HG03097 (cell line): ENCODE data around the gene CDH20.
A peak's percentile ranks its signal among the peaks of the same experiment; 100 is the strongest.
"Not testable (repeated sequence)": the region's sequence is repeated elsewhere in the genome, so short reads cannot be mapped to it uniquely, and the experiment has no call there.

Source experiments
- ATAC-seq: cut with Tn5 transposase; IDR thresholded peaks from one replicate; pipeline ENCODE4 v1.9.1; 2021; ENCODE audit not compliant: unreplicated experiment, low FRiP score

The CDH20 gene

DNA sequence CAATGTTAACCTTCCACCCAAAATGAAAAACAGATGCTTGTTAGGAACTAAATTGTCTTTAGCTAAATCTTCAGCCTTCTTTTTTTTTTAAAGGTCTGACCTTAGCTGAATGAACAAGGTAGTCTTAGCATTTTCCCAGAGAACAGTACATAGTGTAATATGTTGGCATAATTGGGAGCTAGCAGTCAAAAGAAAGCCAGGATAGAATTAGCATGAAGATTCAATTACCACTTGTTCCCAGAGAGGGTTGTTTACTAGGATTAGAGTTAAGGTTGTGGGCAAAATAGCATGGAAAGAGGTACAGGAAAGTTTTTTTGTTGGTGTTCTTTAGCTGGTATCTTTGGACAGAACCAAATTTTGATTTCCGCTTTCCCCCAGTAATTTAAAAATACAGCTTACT lies 6.9 kb downstream of the CDH20 start:
- no peak for ATAC-seq

DNA sequence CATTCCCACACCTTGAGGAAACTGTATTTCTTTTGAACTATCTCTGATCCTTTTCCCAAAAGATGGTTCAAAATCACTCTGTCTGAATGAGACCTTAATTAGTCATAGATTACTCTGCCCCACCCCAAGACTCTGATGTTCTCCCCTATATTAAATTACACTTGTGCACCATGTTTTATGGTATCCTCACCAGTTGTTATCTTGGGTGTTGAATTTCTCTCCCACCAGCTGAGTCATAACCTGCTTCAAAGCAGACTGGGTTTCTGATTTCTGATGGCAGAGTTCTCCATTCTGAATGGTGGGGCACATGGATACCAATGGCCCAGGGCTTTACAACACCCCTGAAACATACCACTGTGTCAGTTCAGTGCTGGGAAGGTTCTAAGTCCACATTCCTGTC lies 15.0 kb downstream of the CDH20 start:
- ATAC-seq = no peak

DNA sequence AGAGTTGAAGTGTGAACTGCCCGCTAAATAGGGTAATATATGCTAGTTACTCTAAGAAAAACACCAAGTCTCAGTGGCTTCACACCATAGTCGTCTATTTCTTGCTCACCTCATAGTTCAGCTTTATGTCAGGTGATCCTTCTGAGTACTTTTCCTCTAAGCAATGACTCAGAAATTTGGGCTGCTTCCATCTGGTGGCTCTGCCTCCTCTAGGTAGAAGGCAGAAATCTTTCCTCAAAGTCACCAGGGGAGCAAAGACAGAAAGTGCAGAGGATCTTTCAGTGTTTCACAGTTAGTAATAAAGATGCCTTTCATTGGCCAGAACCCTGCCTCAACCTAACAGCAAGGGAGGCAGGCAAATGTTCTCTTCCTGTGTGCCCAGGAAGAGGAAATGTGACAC lies 17.3 kb downstream of the CDH20 start:
- ATAC-seq = no peak

DNA sequence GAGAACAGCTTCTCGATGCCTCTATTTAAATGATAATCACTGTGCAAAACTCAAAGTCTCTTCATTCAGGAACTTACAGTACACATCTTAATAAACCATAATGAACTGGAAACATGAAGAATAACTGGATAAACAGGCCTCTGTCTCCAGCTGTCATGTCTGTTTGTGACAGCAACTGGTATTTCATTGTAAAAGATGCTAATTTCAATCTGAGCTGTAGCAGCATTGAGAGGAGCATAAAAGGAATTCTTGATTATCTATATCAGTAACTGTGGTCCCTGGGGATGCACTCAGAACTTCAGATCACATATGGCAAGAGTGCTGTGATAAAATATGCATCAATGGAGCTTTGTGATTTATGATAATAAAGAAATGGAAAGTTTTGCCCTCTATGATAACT lies 18.8 kb downstream of the CDH20 start:
- no peak for ATAC-seq

DNA sequence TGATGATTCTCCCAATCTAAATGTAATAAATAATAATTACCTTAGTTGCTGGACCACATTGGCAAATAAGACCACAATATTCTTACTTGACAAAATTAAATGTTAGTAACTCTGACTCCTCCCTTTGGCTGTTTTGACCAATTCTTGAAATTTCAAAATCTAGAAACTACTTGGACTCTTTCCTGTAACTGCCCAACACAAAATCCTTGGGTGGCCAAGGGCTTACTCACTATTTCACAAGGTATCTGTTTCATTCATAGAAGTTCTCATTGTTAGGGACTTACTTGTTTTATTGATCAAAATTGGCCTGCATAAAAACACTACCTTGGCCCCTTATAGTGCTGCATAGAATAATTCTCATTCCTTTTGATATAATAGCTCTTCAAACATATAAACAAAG lies 19.4 kb downstream of the CDH20 start:
- no peak for ATAC-seq

DNA sequence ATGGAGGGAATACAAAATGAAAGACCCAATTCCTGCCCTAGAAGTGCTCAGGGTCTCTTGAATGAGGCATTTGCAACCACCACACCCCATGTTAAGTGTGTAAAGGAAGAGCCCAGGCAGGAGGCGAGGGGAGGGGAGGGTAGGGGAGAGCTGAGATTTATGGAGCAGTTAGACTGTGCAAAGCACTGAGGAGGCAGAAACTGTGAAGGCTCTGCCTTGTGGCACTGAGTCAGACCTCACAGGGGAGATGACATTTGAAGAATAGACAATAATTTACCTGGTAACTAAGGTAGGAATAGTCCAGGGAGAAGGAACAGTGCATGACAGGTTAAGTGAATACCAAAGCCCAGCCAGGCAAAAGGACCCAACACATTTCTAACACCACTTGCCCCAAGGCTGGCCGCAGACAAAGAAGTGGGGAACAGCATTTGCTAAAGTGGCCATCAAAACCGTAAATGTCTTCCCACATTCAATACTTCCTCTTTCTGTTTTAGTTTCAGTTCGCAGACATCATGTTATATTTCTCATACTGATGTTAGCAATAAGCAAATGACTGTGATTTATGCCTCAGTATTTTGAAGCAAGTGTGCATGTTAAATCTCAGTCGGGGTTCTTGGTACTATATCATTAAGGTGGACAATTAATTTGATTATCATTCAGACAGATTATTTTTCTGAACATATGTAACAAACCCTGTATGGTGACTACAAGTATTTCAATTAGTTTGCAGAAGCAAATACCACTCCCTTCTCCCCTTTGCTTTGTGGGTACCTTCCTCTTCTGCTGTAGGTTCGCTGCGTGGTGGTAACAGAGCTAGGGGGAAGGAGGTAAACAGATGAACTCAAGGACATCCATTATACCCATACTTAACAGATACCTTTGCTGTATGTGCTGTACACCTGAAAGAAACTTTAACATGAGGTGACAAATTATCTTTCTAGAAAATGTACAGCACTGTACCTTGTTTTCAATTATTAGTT lies 27.5 kb downstream of the CDH20 start:
- ATAC-seq = peak; percentile 94

DNA sequence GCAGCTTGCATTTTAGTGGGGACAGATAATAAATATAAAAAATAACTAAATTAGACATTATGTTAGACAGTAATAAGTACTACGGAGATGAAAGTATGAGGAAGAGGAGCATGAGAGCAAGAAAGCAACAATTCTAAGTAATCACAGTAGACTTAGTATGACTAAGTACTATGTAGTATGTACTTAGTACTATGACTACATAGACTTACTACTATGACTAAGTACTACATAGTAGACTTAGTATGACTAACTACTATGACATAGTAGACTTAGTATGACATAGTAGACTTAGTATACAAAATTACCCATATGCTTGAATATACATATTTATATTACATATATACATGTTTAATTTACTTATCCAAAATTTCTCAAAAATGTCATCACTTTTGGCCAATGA lies 29.3 kb downstream of the CDH20 start:
- no peak for ATAC-seq

DNA sequence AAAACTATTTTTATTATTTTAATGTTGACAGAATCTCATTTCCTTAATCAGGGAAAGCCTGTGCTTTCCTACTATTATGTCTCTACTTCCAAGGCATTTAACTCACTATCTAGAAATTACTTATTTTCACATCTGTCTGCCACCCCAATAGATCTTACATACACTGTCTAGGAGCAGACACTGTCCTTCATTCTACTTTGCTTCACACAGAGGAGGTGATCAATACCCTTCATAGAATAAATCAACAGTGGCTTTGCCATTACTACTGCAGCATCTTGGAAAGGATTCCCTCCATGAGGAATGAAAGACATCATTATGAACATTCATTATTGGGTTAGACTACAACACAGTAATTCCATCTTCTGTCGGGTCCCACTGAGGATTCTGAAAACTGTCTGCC lies 31.7 kb downstream of the CDH20 start:
- no peak for ATAC-seq

DNA sequence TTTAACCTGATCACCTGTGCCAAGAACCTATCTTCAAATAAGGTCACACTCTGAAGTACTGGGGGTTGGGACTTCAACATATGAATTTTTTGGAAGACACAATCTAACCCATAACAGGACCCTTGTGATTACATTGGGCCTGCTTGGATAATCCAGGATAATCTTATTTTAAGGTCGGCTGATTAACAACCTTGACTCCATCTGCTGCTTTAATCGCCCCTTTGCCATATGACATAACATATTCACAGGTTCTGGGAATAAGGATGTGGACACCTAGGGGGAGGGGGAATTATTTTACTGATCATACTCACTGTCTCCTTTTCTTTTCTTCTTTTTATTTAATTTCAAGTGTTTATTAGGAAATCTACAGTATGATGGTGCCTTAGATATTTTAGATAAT lies 34.8 kb downstream of the CDH20 start:
- no peak for ATAC-seq

DNA sequence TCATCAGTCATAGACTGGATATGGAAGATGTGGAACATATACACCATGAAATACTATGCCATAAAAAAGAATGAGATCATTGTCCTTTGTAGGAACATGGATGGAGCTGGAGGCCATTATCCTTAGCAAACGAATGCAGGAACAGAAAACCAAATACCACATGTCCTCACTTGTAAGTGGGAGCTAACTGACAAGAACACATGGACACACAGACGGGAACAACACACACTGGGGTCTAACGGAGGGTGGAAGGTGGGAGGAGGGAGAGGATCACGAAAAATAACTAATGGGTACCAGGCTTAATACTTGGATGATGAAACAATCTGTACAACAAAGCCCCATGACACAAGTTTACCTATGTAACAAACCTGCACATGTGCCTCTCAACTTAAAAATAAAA lies 36.4 kb downstream of the CDH20 start:
- ATAC-seq = not testable (repeated sequence)

DNA sequence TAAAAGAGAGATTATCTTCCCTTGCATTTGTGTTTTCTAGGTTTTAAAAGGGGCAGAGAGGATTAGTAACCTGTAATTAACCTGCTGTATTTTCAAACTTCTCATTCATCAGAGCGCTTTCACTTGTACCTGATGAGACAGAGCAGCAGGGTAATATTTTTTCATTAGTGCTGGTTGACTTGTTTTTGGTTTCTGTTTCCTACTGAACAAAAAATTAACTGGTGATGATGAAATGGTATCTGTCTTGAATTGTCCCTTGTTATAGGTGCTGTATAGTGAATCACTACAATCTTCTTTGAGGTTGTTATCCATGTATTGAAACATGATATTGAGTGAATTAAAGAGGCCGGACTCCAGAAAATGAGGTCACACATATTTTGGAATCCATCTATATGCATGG lies 37.9 kb downstream of the CDH20 start:
- no peak for ATAC-seq

DNA sequence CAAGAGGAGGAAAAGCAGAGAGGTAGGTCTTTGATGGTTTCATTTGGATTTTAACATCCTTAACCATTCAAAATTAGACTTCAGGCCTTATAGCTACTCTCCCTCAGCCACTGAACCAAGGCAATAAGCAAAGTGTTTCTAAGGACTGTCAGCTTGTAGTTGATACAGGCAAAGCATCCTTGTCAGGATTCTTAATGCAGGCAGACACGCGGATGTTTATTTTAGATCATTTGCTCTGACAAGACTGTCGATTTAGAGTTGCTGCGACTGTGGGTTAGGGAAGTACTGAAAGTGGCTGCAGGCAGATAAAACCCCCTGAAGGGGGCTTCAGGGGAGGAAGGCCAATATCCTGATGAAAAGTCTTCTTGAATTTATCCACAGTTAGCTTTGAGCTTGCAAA lies 46.6 kb downstream of the CDH20 start:
- ATAC-seq = no peak

DNA sequence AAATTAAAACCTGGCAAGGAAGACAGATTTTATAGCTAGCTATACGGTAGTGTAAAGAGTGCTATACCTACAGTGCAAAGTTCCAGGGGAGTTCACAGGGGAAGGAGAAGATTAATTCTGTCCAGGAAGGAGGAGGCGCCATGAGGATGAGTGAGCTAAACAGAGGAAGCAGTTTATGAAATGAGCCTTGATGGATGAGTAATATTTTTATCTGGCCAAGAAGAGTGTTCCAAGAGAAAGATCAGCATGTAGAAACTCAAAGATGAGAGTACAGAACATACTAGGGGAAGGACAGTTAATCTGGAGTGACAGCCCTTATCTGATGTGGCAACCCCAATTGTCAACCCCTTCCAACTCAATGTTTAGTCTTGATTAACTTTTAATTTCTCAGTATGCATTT lies 54.8 kb downstream of the CDH20 start:
- ATAC-seq = no peak

DNA sequence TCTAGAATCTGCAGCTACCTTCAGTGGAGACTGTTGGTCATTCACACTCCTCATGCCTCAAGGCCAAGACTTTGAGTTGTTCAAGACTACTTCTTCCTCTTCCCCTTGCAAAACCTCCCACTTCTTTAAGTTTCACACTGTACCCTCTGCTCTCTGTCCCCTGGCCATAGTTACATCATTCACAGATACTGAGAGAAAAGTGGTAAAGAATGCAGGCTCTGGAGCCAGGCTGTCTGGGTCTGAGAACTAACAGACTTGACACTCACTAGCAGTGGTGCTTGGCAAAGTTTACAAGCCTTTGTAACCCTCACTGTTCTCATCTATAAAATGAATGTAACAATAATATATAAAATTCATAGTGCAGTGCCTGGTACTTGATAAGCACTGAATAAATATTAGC lies 61.8 kb downstream of the CDH20 start:
- ATAC-seq = no peak

DNA sequence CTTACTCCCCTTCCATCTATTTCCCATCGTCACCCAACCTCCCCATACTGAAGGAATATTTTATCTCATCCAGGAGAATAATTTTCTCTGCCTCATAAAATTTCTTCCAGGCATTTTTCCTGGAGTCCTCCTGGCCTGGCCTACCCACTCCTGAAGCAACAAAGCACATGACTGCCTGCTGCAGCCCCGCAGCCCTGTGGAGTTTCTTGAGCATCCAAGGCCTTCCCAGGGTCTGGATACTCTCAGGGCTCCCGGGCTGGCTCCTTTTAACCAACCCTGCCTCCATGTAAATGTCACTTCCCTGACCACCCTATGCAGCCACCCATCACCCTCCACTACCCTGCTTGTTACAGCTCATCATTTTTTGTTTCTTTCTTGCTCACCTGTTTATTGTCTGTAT lies 64.0 kb downstream of the CDH20 start:
- ATAC-seq = no peak

DNA sequence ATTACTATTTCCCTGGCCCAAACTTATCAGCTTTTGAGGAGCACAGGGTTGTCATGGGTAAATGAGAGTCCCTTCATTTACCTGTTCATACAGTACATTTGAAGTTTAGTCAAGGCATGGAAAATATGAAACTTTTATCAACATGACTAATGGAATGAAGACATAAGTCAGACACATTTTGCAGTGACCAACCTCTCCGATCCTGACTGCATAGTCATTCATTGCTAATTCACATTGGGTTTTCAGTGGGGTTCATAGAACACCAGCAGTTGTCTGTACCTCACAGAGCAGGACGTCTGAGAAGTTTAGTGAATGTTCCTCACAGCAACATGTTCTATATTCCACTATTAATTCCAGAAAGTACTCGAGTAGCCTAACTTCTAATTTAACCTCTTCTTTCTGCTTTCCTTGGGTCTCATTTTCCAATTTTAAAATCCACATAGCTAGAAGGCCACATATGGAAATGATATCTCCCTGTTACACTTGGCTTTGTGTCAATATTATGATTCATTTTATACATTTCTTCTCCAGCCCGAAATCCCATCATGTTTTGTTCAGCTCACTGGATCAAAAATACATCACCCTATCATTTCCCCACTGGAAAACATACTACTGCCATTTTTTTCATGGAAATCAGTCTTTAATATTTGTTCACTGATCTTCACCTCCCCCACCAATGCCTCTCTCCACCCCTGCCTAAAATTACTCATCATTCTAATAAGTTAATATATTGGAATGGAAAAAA lies 65.9 kb downstream of the CDH20 start:
- no peak for ATAC-seq

DNA sequence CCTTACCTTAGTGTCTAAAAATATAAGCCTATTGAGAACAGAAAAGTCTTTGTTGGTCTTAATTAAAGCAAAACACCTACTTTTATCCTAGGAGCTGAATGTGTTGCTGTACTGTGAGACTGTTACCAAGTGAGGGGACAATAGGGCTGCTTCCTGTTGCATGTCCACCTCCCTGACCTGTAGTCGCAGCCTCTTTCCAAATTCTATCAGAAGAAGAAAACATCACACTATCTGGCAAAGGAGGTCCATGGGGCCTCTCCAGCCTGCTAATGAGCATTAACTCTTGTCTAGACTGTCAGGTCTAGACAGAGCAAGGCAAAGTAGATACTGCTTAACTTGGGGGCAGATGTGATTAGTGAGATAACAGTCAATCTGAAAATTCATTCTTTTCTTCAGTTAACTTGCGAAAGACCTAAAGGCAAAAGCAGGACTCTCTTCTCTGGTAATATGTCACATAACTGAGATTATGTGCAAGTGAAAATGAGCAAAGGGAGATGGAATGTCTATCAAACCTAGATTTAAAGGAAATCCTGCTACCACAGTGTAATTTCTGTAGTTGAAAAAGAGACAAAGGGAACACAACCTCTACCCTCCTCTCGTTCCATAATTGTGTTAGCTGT lies 66.9 kb downstream of the CDH20 start:
- no peak for ATAC-seq

DNA sequence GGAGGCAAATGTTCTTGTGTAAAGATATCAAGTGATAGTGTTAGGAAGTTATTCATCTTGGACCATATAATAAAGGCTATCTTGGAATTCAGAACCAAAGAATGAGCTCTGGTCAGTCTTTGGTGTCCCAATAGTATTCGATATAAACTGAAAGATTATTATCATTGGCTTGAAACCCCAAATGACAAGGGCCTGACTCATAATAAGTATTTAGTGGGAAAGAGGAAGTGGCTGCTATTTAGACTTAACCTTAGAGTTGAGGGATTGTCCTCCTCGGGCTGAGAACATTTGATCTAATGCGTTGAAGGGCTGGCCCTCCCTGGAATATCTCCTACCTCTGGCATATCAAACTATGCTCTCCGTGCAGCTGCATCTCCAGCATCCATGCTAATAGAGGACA lies 67.5 kb downstream of the CDH20 start:
- ATAC-seq = no peak

DNA sequence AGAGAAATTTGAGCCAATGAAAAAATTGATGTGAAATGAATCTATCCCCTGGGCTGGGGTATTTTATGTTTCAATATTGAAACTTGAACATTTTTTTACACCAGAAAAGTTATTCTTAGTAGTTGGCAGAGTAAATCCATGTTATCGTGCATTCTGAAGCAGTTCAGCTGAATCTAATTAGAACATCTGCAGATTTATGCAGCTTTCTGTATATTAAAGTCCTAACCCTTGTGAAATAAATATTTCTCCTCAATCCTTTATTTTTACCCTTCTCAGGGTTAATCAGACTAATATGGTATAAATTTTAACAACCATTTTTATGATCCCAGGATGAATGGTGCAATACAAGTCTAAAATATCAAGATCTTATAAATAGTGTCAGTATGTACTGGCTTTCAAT lies 69.5 kb downstream of the CDH20 start:
- no peak for ATAC-seq

DNA sequence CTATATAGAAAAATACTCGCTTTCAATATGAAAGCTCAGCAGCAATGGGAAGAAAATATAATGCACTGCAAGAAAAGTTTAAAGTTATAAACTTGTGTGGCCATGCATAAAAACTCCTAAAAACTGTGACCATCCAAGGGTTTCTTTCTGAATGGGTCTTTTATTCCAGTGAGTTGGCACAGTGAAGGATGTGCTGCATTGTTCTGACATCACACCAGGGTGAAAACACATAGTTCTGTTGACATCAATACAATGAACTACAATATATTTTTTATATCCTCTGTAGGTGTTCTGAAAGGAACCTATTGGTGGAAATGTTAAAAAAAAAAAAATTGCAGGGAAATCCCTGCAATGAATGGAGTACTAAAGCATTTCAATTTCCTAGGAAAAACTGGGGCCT lies 80.2 kb downstream of the CDH20 start:
- ATAC-seq = no peak

DNA sequence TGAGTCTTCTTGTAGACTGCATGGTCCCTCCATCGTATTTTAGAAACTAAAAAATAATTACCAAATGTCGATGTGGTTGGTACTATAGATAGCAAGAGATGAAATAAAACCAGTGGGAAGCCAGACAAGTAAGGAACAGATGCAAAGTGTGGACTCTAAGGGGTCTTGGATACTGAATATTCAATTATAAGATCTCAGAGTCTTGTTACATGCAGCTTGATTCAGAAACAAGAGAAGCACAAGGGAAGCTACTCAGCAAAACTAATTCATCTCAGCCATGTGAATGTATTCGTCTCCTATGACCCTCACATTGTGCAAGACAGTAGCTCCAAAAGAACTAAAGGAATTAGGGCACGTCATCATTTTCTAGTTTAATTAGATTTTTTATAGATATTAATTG lies 80.9 kb downstream of the CDH20 start:
- no peak for ATAC-seq
